Measurements from ENCODE around the gene FBXW12.
A peak's percentile ranks its signal among the peaks of the same experiment; 100 is the strongest.

Gene FBXW12

GRCh38 chr3:48439820-48440589 is 68.0 kb downstream of the FBXW12 start, which contains the start of the genes CCDC51 and TMA7:
Gene CCDC51, minus strand, starts transcription at chr3:48440119. Its CDS starts 4,991 bp downstream, at chr3:48435128.
Gene TMA7, plus strand, starts transcription at chr3:48440257. Its CDS starts 40 bp downstream, at chr3:48440297.
- Histone ChIP-seq H3K27me3 (ENCODE audit: control insufficient read depth, insufficient read depth, low read length) (no peaks in the 10 kb centered on the region), H3K36me3 (ENCODE audit: control insufficient read depth, insufficient read depth, low read length) (peaks cover 4% of the 10 kb centered on the region), H3K27ac (ENCODE audit: low read depth, low read length) (peak within 1 kb of the TSS; percentile 92)

GRCh38 chr3:48440590-48440958 is 68.6 kb downstream of the FBXW12 start:
- Histone ChIP-seq H3K9ac (ENCODE audit: low read length) (peak overlapping the region; percentile 89), H3K4me3 (ENCODE audit: low read length) (peak overlapping the region; percentile 91), H3K27ac (ENCODE audit: low read depth, low read length) (peak overlapping the region; percentile 92), H3K27me3 (ENCODE audit: control insufficient read depth, insufficient read depth, low read length) (no peaks in the 10 kb centered on the region), H3K4me1 (ENCODE audit: control insufficient read depth, insufficient read depth, low read length) (peaks cover 4% of the 10 kb centered on the region), H3K36me3 (ENCODE audit: control insufficient read depth, insufficient read depth, low read length) (peaks cover 4% of the 10 kb centered on the region)

More at GRCh38 chr3:48439820-48440589, 68.0 kb downstream of the FBXW12 start, which contains the start of the genes CCDC51 and TMA7:
- Histone ChIP-seq H3K9ac (ENCODE audit: low read length) (peak within 1 kb of the TSS; percentile 94), H3K4me1 (ENCODE audit: control insufficient read depth, insufficient read depth, low read length) (peaks cover 4% of the 10 kb centered on the region), H3K4me3 (ENCODE audit: low read length) (peak within 1 kb of the TSS; percentile 99)

- Histone ChIP-seq H3K9ac (ENCODE audit: low read length) (no peak overlapping the region), H3K4me1 (ENCODE audit: control insufficient read depth, insufficient read depth, low read length) (peaks cover 11% of the 10 kb centered on the region), H3K4me3 (ENCODE audit: low read length) (no peak overlapping the region), H3K27me3 (ENCODE audit: control insufficient read depth, insufficient read depth, low read length) (no peaks in the 10 kb centered on the region), H3K36me3 (ENCODE audit: control insufficient read depth, insufficient read depth, low read length) (peaks cover 4% of the 10 kb centered on the region), H3K27ac (ENCODE audit: low read depth, low read length) (no peak overlapping the region)
Measured at GRCh38 chr3:48441940-48442339, 69.9 kb downstream of the FBXW12 start.
